Right cardiac atrium (tissue), 5 donors: Measurements from ENCODE around the gene BARD1. TPM values are rescaled to one million over a fixed set of nuclear protein-coding genes. Genes with fewer than 3 reads are reported as not detected.
"Not testable (repeated sequence)": the region's sequence is repeated elsewhere in the genome, so short reads cannot be mapped to it uniquely, and the experiment has no call there.

Source experiments
- ATAC-seq, 2 donors: fragments of 200-7000 bp; cut with Tn5 transposase; one replicate each; pipeline versions ENCODE4 v1.8.0 to v1.9.1; 2020; ENCODE audit warnings: moderate library complexity in 2 of 2, mild to moderate bottlenecking in 1 of 2
- DNase-seq, 3 donors: peaks; one replicate each; pipeline ENCODE4 v3.0.0-alpha.2; 2020
- H3K27ac ChIP-seq: one replicate; pipeline ENCODE4 v1.5.1; 2013; ENCODE audit warnings: mild to moderate bottlenecking, low read length, control low read depth, moderate library complexity
- H3K27me3 ChIP-seq: one replicate; pipeline ENCODE4 v1.6.1; 2013; ENCODE audit not compliant: control insufficient read depth, insufficient read depth
- H3K4me1 ChIP-seq: one replicate; pipeline ENCODE4 v1.6.1; 2013; ENCODE audit warnings: low read length; ENCODE audit not compliant: control insufficient read depth, insufficient read depth
- H3K4me3 ChIP-seq: one replicate; pipeline ENCODE4 v1.5.1; 2013; ENCODE audit warnings: low read length, control low read depth
- H3K9me3 ChIP-seq: one replicate; pipeline ENCODE4 v1.6.1; 2013; ENCODE audit warnings: low read length; ENCODE audit not compliant: control insufficient read depth
- WGBS: extraction: QIAGEN DNeasy Blood & Tissue Kit; methylation state at CpG from one replicate; pipeline ENCODE4 v1.1.7; 2013; 5-methylcytosine and 5-hydroxymethylcytosine counted together
- intact Hi-C, 4 donors: fragments of 100-400 bp; cut with DNase I; formaldehyde crosslinking; loops; one replicate each; pipeline versions ENCODE4 v1.11.0 to v1.14.0; 2022 to 2023
- polyA plus RNA-seq: library from polyadenylated mRNA; stranded (reverse); fragments of 200-250 nt; gene quantifications from one replicate; pipeline ENCODE4 v1.2.3, GENCODE V29; 2013
- total RNA-seq, 4 donors: library from RNA; stranded (reverse); fragmentation: NEBNext Ultra II Directional; extraction: Animal tissue kit (Norgen Biotek cat#: 25700); gene quantifications; one replicate each; pipeline ENCODE4 v1.2.1, GENCODE V29; 2021
- donor health status: healthy with polysubstance abuse.
- donor health status: DM: no; HTN: yes; CAD: no.
- donor health status: DM: no; HTN: no; CAD: no.
- donor health status: DM: no; HTN: yes; CAD: no; lungs with severe emphysema.
- donor health status: DM: yes; HTN: yes; CAD: no.

The BARD1 gene
- total and polyA plus RNA-seq, 5 donors, result 1.2 to 16.9 (median 14.0) TPM

DNA sequence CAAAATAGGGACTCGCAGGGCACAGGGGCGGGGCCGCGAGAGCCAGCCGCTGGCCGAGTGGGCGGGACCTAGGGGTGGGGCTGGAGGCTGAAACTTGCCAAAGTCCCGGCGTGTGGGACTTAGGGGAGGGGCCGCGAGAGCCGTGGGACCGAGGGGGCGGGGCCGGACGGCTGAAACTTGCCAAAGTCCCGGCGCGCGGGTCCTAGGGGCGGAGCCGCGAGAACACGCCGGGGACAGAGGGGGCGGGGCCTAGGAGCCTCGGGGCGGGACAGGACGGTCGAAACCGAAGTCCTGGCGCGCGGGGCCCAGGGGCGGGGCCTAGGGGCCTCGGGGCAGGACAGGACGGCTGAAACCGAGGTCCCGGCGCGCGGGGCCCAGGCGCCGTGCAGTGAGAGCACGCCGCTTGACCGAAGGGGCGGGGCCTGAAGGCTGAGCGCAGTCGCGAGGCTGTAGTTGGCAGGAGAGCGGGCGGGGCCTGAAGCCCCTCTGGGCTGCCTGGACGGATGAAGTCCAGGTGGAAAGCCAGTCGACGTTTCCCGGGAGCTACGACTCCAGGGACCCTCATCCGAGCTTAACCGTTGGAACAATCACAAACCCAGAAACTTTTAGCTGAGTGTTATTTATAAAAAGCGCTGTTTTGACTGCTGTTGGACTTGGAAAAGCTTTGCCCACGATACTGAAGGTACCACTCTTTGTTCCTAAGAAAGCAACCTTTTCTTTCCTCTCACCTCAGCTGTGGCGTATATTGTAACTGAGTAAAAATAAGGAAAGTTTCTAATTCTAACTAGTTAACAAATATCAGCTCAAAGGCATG is 475 bp upstream of the BARD1 start:
- 1% methylated on average over 63 of the region's 63 CpGs for WGBS
- ATAC-seq (peak; percentile 98 to 99), DNase-seq (peak; percentile 100)
- Histone ChIP-seq H3K27ac (peak overlapping the region; percentile 85), H3K4me1 (no peaks in the 10 kb centered on the region), H3K27me3 (no peaks in the 10 kb centered on the region), H3K9me3 (no peaks in the 10 kb centered on the region), H3K4me3 (peak overlapping the region; percentile 76)
- intact Hi-C loops, result no loop called here

- no peak overlapping the region for H3K27ac ChIP-seq
- H3K27me3 ChIP-seq, result no peaks in the 10 kb centered on the region
- H3K4me1 ChIP-seq, result no peaks in the 10 kb centered on the region
- ATAC-seq (no peak), DNase-seq (no peak)
- WGBS, result 16% methylated on average over 3 of the region's 3 CpGs
- peak overlapping the region; percentile 76 for H3K4me3 ChIP-seq
- H3K9me3 ChIP-seq, result no peaks in the 10 kb centered on the region
- intact Hi-C loops, result no loop called here
These were observed 1.8 kb downstream of the BARD1 start for GRCh38 chr2:214807653-214808052.

GRCh38 chr2:214801768-214802397 is 7.6 kb downstream of the BARD1 start:
- 89% methylated on average over 3 of the region's 3 CpGs for WGBS
- DNase-seq, result no peak
- H3K27me3 ChIP-seq, result no peaks in the 10 kb centered on the region
- H3K27ac ChIP-seq, result no peak overlapping the region
- no peak overlapping the region for H3K4me3 ChIP-seq
- ATAC-seq, result no peak
- no peaks in the 10 kb centered on the region for H3K9me3 ChIP-seq
- H3K4me1 ChIP-seq, result peaks cover 1% of the 10 kb centered on the region
- intact Hi-C loops, result no loop called here

GRCh38 chr2:214801068-214801467 is 8.4 kb downstream of the BARD1 start:
- DNase-seq, result no peak
- Histone ChIP-seq H3K27ac (no peak overlapping the region), H3K4me3 (no peak overlapping the region), H3K4me1 (peaks cover 1% of the 10 kb centered on the region), H3K9me3 (no peaks in the 10 kb centered on the region), H3K27me3 (no peaks in the 10 kb centered on the region)
- intact Hi-C loops, result no loop called here
- ATAC-seq, result no peak
- 87% methylated on average over 2 of the region's 2 CpGs for WGBS

- Histone ChIP-seq H3K9me3 (no peaks in the 10 kb centered on the region), H3K4me1 (peaks cover 1% of the 10 kb centered on the region), H3K4me3 (no peak overlapping the region), H3K27ac (no peak overlapping the region), H3K27me3 (no peaks in the 10 kb centered on the region)
- intact Hi-C loops, result no loop called here
- ATAC-seq, result no peak
- WGBS, result 84% methylated on average over 3 of the region's 3 CpGs
- no peak for DNase-seq
These were observed 9.3 kb downstream of the BARD1 start for GRCh38 chr2:214800180-214800579.

- no peak for DNase-seq
- ATAC-seq, result no peak
- Histone ChIP-seq H3K4me3 (no peak overlapping the region), H3K27me3 (no peaks in the 10 kb centered on the region), H3K27ac (no peak overlapping the region), H3K4me1 (peaks cover 1% of the 10 kb centered on the region), H3K9me3 (no peaks in the 10 kb centered on the region)
- WGBS, result 96% methylated on average over 1 of the region's 1 CpG
- intact Hi-C loops, result no loop called here
These were observed 12.6 kb downstream of the BARD1 start for GRCh38 chr2:214796911-214797310.

- not testable (repeated sequence) for H3K27me3 ChIP-seq
- 99% methylated on average over 1 of the region's 1 CpG for WGBS
These were observed 26.3 kb downstream of the BARD1 start for GRCh38 chr2:214783181-214783580.

DNA sequence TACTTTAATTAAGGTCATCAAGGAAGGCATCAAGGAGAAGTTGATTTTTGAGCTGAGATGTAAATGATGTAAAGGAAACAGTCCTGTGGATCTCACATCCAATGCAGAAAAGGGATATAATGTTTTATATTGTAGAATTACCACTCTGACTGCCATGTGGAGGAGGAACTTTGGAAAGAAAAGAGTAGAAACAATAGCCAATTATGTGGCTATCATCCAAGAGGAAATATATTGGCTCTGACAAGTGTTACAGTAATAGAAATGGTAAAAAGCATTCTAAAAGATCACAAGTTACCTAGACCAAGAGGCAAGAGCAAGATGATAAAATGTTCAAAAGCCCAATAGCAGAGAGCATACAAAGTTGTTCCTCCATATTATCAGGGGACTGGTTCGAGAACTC is 26.8 kb downstream of the BARD1 start:
- no peak overlapping the region for H3K4me3 ChIP-seq
- no peaks in the 10 kb centered on the region for H3K4me1 ChIP-seq
- H3K27me3 ChIP-seq, result no peaks in the 10 kb centered on the region
- no peak overlapping the region for H3K27ac ChIP-seq
- no peaks in the 10 kb centered on the region for H3K9me3 ChIP-seq
- no peak for ATAC-seq
- intact Hi-C loops, result no loop called here
- DNase-seq, result no peak
- WGBS, result 82% methylated on average over 1 of the region's 1 CpG

More at GRCh38 chr2:214783181-214783580, 26.3 kb downstream of the BARD1 start:
- DNase-seq, ATAC-seq, H3K27ac ChIP-seq, H3K4me3 ChIP-seq, H3K9me3 ChIP-seq, intact Hi-C loops, H3K4me1 ChIP-seq: not testable (repeated sequence)

GRCh38 chr2:214781226-214781625 is 28.3 kb downstream of the BARD1 start:
- no peaks in the 10 kb centered on the region for H3K4me1 ChIP-seq
- no peak overlapping the region for H3K27ac ChIP-seq
- ATAC-seq (no peak), DNase-seq (no peak)
- 98% methylated on average over 2 of the region's 2 CpGs for WGBS
- no peaks in the 10 kb centered on the region for H3K9me3 ChIP-seq
- H3K27me3 ChIP-seq, result no peaks in the 10 kb centered on the region
- no peak overlapping the region for H3K4me3 ChIP-seq
- intact Hi-C loops, result no loop called here

DNA sequence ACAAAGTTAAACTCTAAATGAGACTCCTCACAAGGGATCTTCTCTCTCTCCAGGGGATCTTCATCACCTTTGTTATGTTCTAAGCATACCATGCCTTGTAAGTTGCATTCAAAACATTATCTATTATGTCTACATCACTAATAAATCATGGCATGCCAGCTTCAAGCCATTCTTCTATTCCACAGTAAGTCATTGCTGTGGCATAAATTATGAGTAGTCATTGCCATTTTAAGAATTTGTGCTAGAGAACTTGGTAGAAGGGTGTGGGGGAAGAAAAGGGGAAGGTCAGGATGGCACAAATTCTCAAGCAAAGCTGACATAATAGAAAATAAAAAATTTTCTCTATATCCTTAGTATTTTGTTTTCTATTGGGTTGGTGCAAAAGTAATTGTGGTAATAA is 33.5 kb downstream of the BARD1 start:
- intact Hi-C loops, result no loop called here
- DNase-seq (no peak), ATAC-seq (no peak)
- no peaks in the 10 kb centered on the region for H3K27me3 ChIP-seq
- no peak overlapping the region for H3K4me3 ChIP-seq
- H3K27ac ChIP-seq, result no peak overlapping the region
- H3K9me3 ChIP-seq, result no peaks in the 10 kb centered on the region
- no peaks in the 10 kb centered on the region for H3K4me1 ChIP-seq

- intact Hi-C loops, result no loop called here
- Histone ChIP-seq H3K27me3 (no peaks in the 10 kb centered on the region), H3K4me3 (no peak overlapping the region), H3K9me3 (no peaks in the 10 kb centered on the region), H3K4me1 (no peaks in the 10 kb centered on the region), H3K27ac (no peak overlapping the region)
- ATAC-seq (no peak), DNase-seq (no peak)
These were observed 35.4 kb downstream of the BARD1 start for GRCh38 chr2:214774108-214774507.
